HCEC 1CT (cell line): ENCODE measurements around the gene BRF1.

Experiments used
- DNase-seq: peaks from one replicate; pipeline ENCODE4 v3.0.0-alpha.2; 2017

The BRF1 gene

GRCh38 chr14:105257464-105257863 lies 43.3 kb downstream of the BRF1 start:
- no peak for DNase-seq

- DNase-seq, result no peak
Measured at GRCh38 chr14:105256292-105256960, 44.4 kb downstream of the BRF1 start.

- peak; percentile 60 for DNase-seq
Measured at GRCh38 chr14:105255021-105255507, 45.7 kb downstream of the BRF1 start.

- no peak for DNase-seq
Measured at GRCh38 chr14:105253329-105253682, 47.5 kb downstream of the BRF1 start.

GRCh38 chr14:105252552-105253328 lies 48.1 kb downstream of the BRF1 start:
- DNase-seq, result no peak

- no peak for DNase-seq
Measured at GRCh38 chr14:105251920-105252319, 48.9 kb downstream of the BRF1 start.

- DNase-seq, result no peak
Measured at GRCh38 chr14:105250986-105251385, 49.8 kb downstream of the BRF1 start.

- DNase-seq, result no peak
Measured at GRCh38 chr14:105250008-105250366, 50.8 kb downstream of the BRF1 start.

GRCh38 chr14:105249182-105250007 lies 51.4 kb downstream of the BRF1 start:
- no peak for DNase-seq

GRCh38 chr14:105248368-105249181 lies 52.2 kb downstream of the BRF1 start, which contains the start of gene BTBD6:
BTBD6 (plus strand) TSS chr14:105248533; CDS start chr14:105248712, 179 bp downstream.
- peak; percentile 78 for DNase-seq

GRCh38 chr14:105247715-105248367 lies 53.0 kb downstream of the BRF1 start:
- DNase-seq, result no peak

- DNase-seq, result no peak
Measured at GRCh38 chr14:105247026-105247425, 53.8 kb downstream of the BRF1 start.

GRCh38 chr14:105244334-105244733 lies 56.5 kb downstream of the BRF1 start:
- no peak for DNase-seq

- DNase-seq, result no peak
Measured at GRCh38 chr14:105241641-105242040, 59.2 kb downstream of the BRF1 start.

- DNase-seq, result no peak
Measured at GRCh38 chr14:105240811-105241576, 59.8 kb downstream of the BRF1 start.

- DNase-seq, result no peak
Measured at GRCh38 chr14:105229099-105229655, 71.6 kb downstream of the BRF1 start.

- no peak for DNase-seq
Measured at GRCh38 chr14:105228562-105228961, 72.2 kb downstream of the BRF1 start.

- DNase-seq, result no peak
Measured at GRCh38 chr14:105227346-105227745, 73.5 kb downstream of the BRF1 start.

- DNase-seq, result no peak
Measured at GRCh38 chr14:105226198-105226597, 74.6 kb downstream of the BRF1 start.

GRCh38 chr14:105224845-105225570 lies 75.8 kb downstream of the BRF1 start:
- no peak for DNase-seq
